Gastroesophageal sphincter (tissue), 4 donors: ENCODE results near the gene NPW. TPM values are rescaled to one million over a fixed set of nuclear protein-coding genes. Genes with fewer than 3 reads are reported as not detected.

Source experiments
- ATAC-seq: fragments of 150-250 bp; one replicate; pipeline ENCODE4 v1.9.1; 2016; ENCODE audit warnings: mild to moderate bottlenecking, moderate library complexity
- H3K27ac ChIP-seq, 4 donors: fragments of 200-600 bp; sonication (generic) in 3 of 4; 1 replicate in 3 of 4; 2 replicates in 1 of 4; pipeline ENCODE4 v1.5.1; 2016 to 2019
- H3K27me3 ChIP-seq: fragments of 200-600 bp; sonication (generic); one replicate; pipeline ENCODE4 v1.5.1; 2019
- H3K36me3 ChIP-seq, 2 donors: fragments of 200-600 bp; sonication (generic); one replicate each; pipeline ENCODE4 v1.5.1; 2019; ENCODE audit warnings: control low read depth in 1 of 2
- H3K4me1 ChIP-seq, 3 donors: fragments of 200-600 bp; sonication (generic); 1 replicate in 2 of 3; 2 replicates in 1 of 3; pipeline ENCODE4 v1.5.1; 2016 to 2019; ENCODE audit warnings: control low read depth in 2 of 3
- H3K4me3 ChIP-seq, 2 donors: fragments of 200-600 bp; sonication (generic); one replicate each; pipeline ENCODE4 v1.5.1; 2019; ENCODE audit warnings: mild to moderate bottlenecking in 1 of 2, moderate library complexity in 1 of 2
- H3K9me3 ChIP-seq, 3 donors: fragments of 200-600 bp; sonication (generic); one replicate each; pipeline ENCODE4 v1.5.1; 2017 to 2019; ENCODE audit warnings: control low read depth in 2 of 3
- CTCF ChIP-seq, 4 experiments: fragments of 200-600 bp in 2 of 4; fragments of 450-650 bp in 2 of 4; sonication (generic) in 1 of 4; IDR thresholded peaks; one replicate each; pipeline ENCODE4 v1.5.1; 2017 to 2019; ENCODE audit warnings: antibody characterized with exemption in 4 of 4, mild to moderate bottlenecking in 2 of 4, moderate library complexity in 2 of 4
- EP300 ChIP-seq: sonication (generic); formaldehyde crosslinking; IDR thresholded peaks from one replicate; pipeline ENCODE4 v1.6.1; 2017; ENCODE audit warnings: antibody characterized with exemption, mild to moderate bottlenecking
- POLR2A ChIP-seq, 2 donors: fragments of 450-650 bp; IDR thresholded peaks; one replicate each; pipeline ENCODE4 v1.6.1; 2017; ENCODE audit warnings: antibody characterized with exemption in 2 of 2, mild to moderate bottlenecking in 2 of 2, moderate library complexity in 1 of 2
- POLR2AphosphoS5 ChIP-seq: sonication (generic); formaldehyde crosslinking; IDR thresholded peaks from one replicate; pipeline ENCODE4 v1.6.1; 2017; ENCODE audit warnings: antibody characterized with exemption
- WGBS, 2 donors: methylation state at CpG; one replicate each; pipeline ENCODE4 v1.1.5; 2018; ENCODE audit warnings: low coverage in 1 of 2; 5-methylcytosine and 5-hydroxymethylcytosine counted together
- total RNA-seq, 4 donors: library from RNA; depleted of rRNA; stranded (reverse); fragments of >200 nt; gene quantifications; one replicate each; pipeline ENCODE4 v1.1.0, GENCODE V29; 2016

Gene NPW
- total RNA-seq, 4 donors from 2014 or later, result not detected

- ATAC-seq, result no peak
- Histone ChIP-seq H3K9me3 (no peaks in the 10 kb centered on the region), H3K27me3 (no peaks in the 10 kb centered on the region), H3K27ac (peak overlapping the region in 3 of 4 donors; percentile 90 to 92 (median 92)), H3K36me3 (peaks cover 0 to 26% of the 10 kb centered on the region in 2 donors), H3K4me3 (no peak overlapping the region), H3K4me1 (peaks cover 0 to 92% (median 75%) of the 10 kb centered on the region in 3 donors)
- TF ChIP-seq CTCF (IDR thresholded peaks at IDR 0.05) (no peak), POLR2AphosphoS5 (no peak), EP300 (no peak), POLR2A (IDR thresholded peaks at IDR 0.05) (no peak)
- WGBS, 2 donors, result 50 to 76% methylated on average over 1 to 13 of the region's 29 CpGs
These were observed 18.2 kb downstream of the NPW start for GRCh38 chr16:2037647-2038381.

- H3K9me3 ChIP-seq, result no peaks in the 10 kb centered on the region
- TF ChIP-seq POLR2AphosphoS5 (no peak), CTCF (IDR thresholded peaks at IDR 0.05) (no peak), EP300 (no peak), POLR2A (IDR thresholded peaks at IDR 0.05) (no peak)
- peak overlapping the region; percentile 2 to 92 (median 91) for H3K27ac ChIP-seq
- peaks cover 0 to 92% (median 78%) of the 10 kb centered on the region in 3 donors for H3K4me1 ChIP-seq
- H3K36me3 ChIP-seq, result peaks cover 0 to 33% of the 10 kb centered on the region in 2 donors
- 37 to 71% methylated on average over 4 to 5 of the region's 41 CpGs for WGBS, 2 donors
- no peaks in the 10 kb centered on the region for H3K27me3 ChIP-seq
- no peak for ATAC-seq
- peak overlapping the region in 1 of 2 donors; percentile 30 for H3K4me3 ChIP-seq
These were observed 19.0 kb downstream of the NPW start for GRCh38 chr16:2038382-2039231.

- peaks cover 0 to 41% of the 10 kb centered on the region in 2 donors for H3K36me3 ChIP-seq
- peak; percentile 65 for ATAC-seq
- H3K27ac ChIP-seq, result peak overlapping the region; percentile 2 to 92 (median 91)
- WGBS, 2 donors, result 48 to 55% methylated on average over 6 to 7 of the region's 29 CpGs
- peak overlapping the region in 1 of 2 donors; percentile 30 for H3K4me3 ChIP-seq
- no peaks in the 10 kb centered on the region for H3K27me3 ChIP-seq
- no peaks in the 10 kb centered on the region for H3K9me3 ChIP-seq
- TF ChIP-seq POLR2AphosphoS5 (peak; percentile 23), POLR2A (IDR thresholded peaks at IDR 0.05) (no peak), CTCF (IDR thresholded peaks at IDR 0.05) (no peak), EP300 (no peak)
- peaks cover 0 to 93% (median 76%) of the 10 kb centered on the region in 3 donors for H3K4me1 ChIP-seq
These were observed 19.9 kb downstream of the NPW start for GRCh38 chr16:2039274-2040031.

GRCh38 chr16:2040041-2040786 lies 20.6 kb downstream of the NPW start:
- Histone ChIP-seq H3K9me3 (no peaks in the 10 kb centered on the region), H3K36me3 (peaks cover 0 to 44% of the 10 kb centered on the region in 2 donors), H3K4me1 (peaks cover 0 to 93% (median 69%) of the 10 kb centered on the region in 3 donors), H3K4me3 (no peak overlapping the region), H3K27me3 (no peaks in the 10 kb centered on the region), H3K27ac (peak overlapping the region in 3 of 4 donors; percentile 90 to 92 (median 92))
- 94% methylated on average over 3 of the region's 24 CpGs; no CpG with 5 or more reads in 1 of the 2 donors for WGBS, 2 donors
- TF ChIP-seq POLR2A (IDR thresholded peaks at IDR 0.05), result no peak
- no peak for ATAC-seq
